ENCODE results near the gene NDC1. TPM values are rescaled to one million over a fixed set of nuclear protein-coding genes. Genes with fewer than 3 reads are reported as not detected.

The NDC1 gene
- total RNA-seq, 2 experiments from 2014 or later = 29.6 to 32.0 TPM

Other genes starting within 250 kb of the NDC1 start
- gene GLIS1, start 99.1 kb downstream of the NDC1 start, total RNA-seq = not detected
- 10 to 100 TPM; 17.3 to 19.1 TPM for gene YIPF1, start 51.5 kb upstream of the NDC1 start, total RNA-seq
- gene DIO1, start 55.9 kb upstream of the NDC1 start, total RNA-seq = not detected
- gene IFT25, start 107.4 kb upstream of the NDC1 start, total RNA-seq = 10 to 100 TPM; 52.5 to 60.3 TPM
- gene LRRC42, start 108.1 kb upstream of the NDC1 start, total RNA-seq = 10 to 100 TPM; 26.9 to 28.4 TPM
- not detected for gene LDLRAD1, start 179.9 kb upstream of the NDC1 start, total RNA-seq
- 100 to 1,000 TPM; 142 to 149 TPM for gene TMEM59, start 214.9 kb upstream of the NDC1 start, total RNA-seq
- gene TCEANC2, start 215.3 kb upstream of the NDC1 start, total RNA-seq = 10 to 100 TPM; 12.8 to 13.6 TPM

Data from activated CD4-positive, alpha-beta memory T cell treated with anti-CD3 and anti-CD28 coated beads for 36 hours (primary cell).